ENCODE measurements around the gene OR10A5. TPM values are rescaled to one million over a fixed set of nuclear protein-coding genes. Genes with fewer than 3 reads are reported as not detected.
"Not testable (repeated sequence)": the region's sequence is repeated elsewhere in the genome, so short reads cannot be mapped to it uniquely, and the experiment has no call there.

The OR10A5 gene
- total and polyA plus RNA-seq, 3 experiments from 2014 or later: not detected

- POLR2A ChIA-PET; H3K4me1 ChIP-seq (ENCODE audit: insufficient read depth, low read length); H3K36me3 Mint-ChIP-seq; H3K27ac Mint-ChIP-seq; H3K27ac ChIP-seq (ENCODE audit: low read depth, low read length); DNase-seq; H3K27me3 ChIP-seq (ENCODE audit: insufficient read depth, low read length, poor library complexity, severe bottlenecking); H3K9me3 ChIP-seq (ENCODE audit: low read length); H3K4me1 Mint-ChIP-seq; CTCF ChIA-PET; H3K4me3 Mint-ChIP-seq; H3K36me3 ChIP-seq (ENCODE audit: insufficient read depth, low read length); H3K4me3 ChIP-seq (ENCODE audit: low read length): not testable (repeated sequence)
- Mint-ChIP-seq H3K27me3 (peaks cover 7 to 11% of the 10 kb centered on the region in 2 donors), H3K9me3 (peaks cover 4 to 23% (median 8%) of the 10 kb centered on the region in 5 donors)
Observed at GRCh38 chr11:6854801-6855200, 9.3 kb downstream of the OR10A5 start.

DNA sequence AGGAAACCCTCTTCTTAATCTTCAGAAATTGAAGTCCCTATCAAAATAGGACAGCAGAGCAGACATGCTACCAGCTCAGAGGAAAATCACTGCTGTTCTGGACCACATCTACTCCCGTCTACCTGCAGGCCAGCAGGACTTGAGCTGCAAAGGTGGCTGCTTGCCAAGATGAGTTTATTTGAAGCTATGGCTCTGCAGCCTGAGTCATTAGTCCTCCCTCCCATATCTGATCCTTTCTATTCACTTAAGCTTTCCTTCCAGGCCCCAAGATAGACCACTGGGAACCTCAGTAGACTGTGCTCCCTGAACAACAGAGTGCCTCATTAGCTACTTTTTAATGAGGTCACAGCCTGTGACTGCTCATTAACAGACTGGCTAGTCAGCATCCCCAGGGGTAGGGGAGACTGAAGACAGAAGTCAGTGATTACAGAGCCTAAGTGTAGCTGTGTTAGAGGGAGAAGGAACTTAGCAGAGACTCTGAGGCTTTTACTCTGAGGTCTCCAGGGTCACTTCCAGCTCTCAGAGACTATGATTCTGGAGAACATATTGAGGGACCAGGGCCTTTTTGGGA, 10.6 kb downstream of the OR10A5 start:
- H3K27ac Mint-ChIP-seq: no peak overlapping the region
- H3K36me3 Mint-ChIP-seq: no peaks in the 10 kb centered on the region
- ChIA-PET CTCF (no interaction called here), POLR2A (no interaction called here)
- Histone ChIP-seq H3K36me3 (ENCODE audit: insufficient read depth, low read length) (no peaks in the 10 kb centered on the region), H3K4me3 (ENCODE audit: low read length) (no peak overlapping the region), H3K4me1 (ENCODE audit: insufficient read depth, low read length) (no peaks in the 10 kb centered on the region), H3K27ac (ENCODE audit: low read depth, low read length) (no peak overlapping the region), H3K27me3 (ENCODE audit: insufficient read depth, low read length, poor library complexity, severe bottlenecking) (no peaks in the 10 kb centered on the region), H3K9me3 (ENCODE audit: low read length) (no peaks in the 10 kb centered on the region)
- no peaks in the 10 kb centered on the region for H3K4me1 Mint-ChIP-seq
- peaks cover 7 to 9% of the 10 kb centered on the region in 2 donors for H3K27me3 Mint-ChIP-seq
- peaks cover 4 to 20% (median 9%) of the 10 kb centered on the region in 5 donors for H3K9me3 Mint-ChIP-seq
- no peak for DNase-seq
- no peak overlapping the region for H3K4me3 Mint-ChIP-seq

- H3K27me3 Mint-ChIP-seq: peaks cover 7 to 13% of the 10 kb centered on the region in 2 donors
- H3K4me3 ChIP-seq (ENCODE audit: low read length): no peak overlapping the region
- H3K4me3 Mint-ChIP-seq: no peak overlapping the region
- no peak for DNase-seq
- H3K27me3 ChIP-seq (ENCODE audit: insufficient read depth, low read length, poor library complexity, severe bottlenecking): no peaks in the 10 kb centered on the region
- no peaks in the 10 kb centered on the region for H3K4me1 Mint-ChIP-seq
- no peak overlapping the region for H3K27ac Mint-ChIP-seq
- no peaks in the 10 kb centered on the region for H3K4me1 ChIP-seq (ENCODE audit: insufficient read depth, low read length)
- peaks cover 4 to 15% (median 12%) of the 10 kb centered on the region in 5 donors for H3K9me3 Mint-ChIP-seq
- no peaks in the 10 kb centered on the region for H3K36me3 ChIP-seq (ENCODE audit: insufficient read depth, low read length)
- CTCF ChIA-PET: no interaction called here
- no peak overlapping the region for H3K27ac ChIP-seq (ENCODE audit: low read depth, low read length)
- POLR2A ChIA-PET: no interaction called here
- H3K9me3 ChIP-seq (ENCODE audit: low read length): no peaks in the 10 kb centered on the region
- H3K36me3 Mint-ChIP-seq: no peaks in the 10 kb centered on the region
Observed at GRCh38 chr11:6856871-6857270, 11.4 kb downstream of the OR10A5 start.

GRCh38 chr11:6862961-6863360, 17.5 kb downstream of the OR10A5 start, which contains the start of gene OR10A2:
Gene OR10A2 (plus strand): TSS chr11:6863057. CDS start chr11:6869755, 6,698 bp downstream.
- Histone ChIP-seq H3K9me3 (ENCODE audit: low read length) (no peaks in the 10 kb centered on the region), H3K27me3 (ENCODE audit: insufficient read depth, low read length, poor library complexity, severe bottlenecking) (no peaks in the 10 kb centered on the region), H3K36me3 (ENCODE audit: insufficient read depth, low read length) (no peaks in the 10 kb centered on the region), H3K4me1 (ENCODE audit: insufficient read depth, low read length) (no peaks in the 10 kb centered on the region), H3K4me3 (ENCODE audit: low read length) (no peak within 1 kb of the TSS), H3K27ac (ENCODE audit: low read depth, low read length) (no peak within 1 kb of the TSS)
- H3K36me3 Mint-ChIP-seq: no peaks in the 10 kb centered on the region
- no peak within 1 kb of the TSS for H3K27ac Mint-ChIP-seq
- no peak within 1 kb of the TSS for H3K4me3 Mint-ChIP-seq
- ChIA-PET CTCF (no interaction called here), POLR2A (no interaction called here)
- H3K27me3 Mint-ChIP-seq: peaks cover 7 to 22% of the 10 kb centered on the region in 2 donors
- peaks cover 2 to 6% (median 3%) of the 10 kb centered on the region in 5 donors for H3K9me3 Mint-ChIP-seq
- no peaks in the 10 kb centered on the region for H3K4me1 Mint-ChIP-seq
- no peak for DNase-seq

GRCh38 chr11:6864438-6864837, 19.0 kb downstream of the OR10A5 start:
- Histone ChIP-seq H3K4me3 (ENCODE audit: low read length) (no peak overlapping the region), H3K4me1 (ENCODE audit: insufficient read depth, low read length) (no peaks in the 10 kb centered on the region), H3K27me3 (ENCODE audit: insufficient read depth, low read length, poor library complexity, severe bottlenecking) (no peaks in the 10 kb centered on the region), H3K36me3 (ENCODE audit: insufficient read depth, low read length) (no peaks in the 10 kb centered on the region), H3K27ac (ENCODE audit: low read depth, low read length) (no peak overlapping the region), H3K9me3 (ENCODE audit: low read length) (no peaks in the 10 kb centered on the region)
- H3K36me3 Mint-ChIP-seq: no peaks in the 10 kb centered on the region
- DNase-seq: no peak
- peaks cover 2 to 5% (median 3%) of the 10 kb centered on the region in 5 donors for H3K9me3 Mint-ChIP-seq
- peaks cover 4 to 23% of the 10 kb centered on the region in 2 donors for H3K27me3 Mint-ChIP-seq
- H3K27ac Mint-ChIP-seq: no peak overlapping the region
- H3K4me1 Mint-ChIP-seq: no peaks in the 10 kb centered on the region
- ChIA-PET CTCF (no interaction called here), POLR2A (no interaction called here)
- no peak overlapping the region for H3K4me3 Mint-ChIP-seq

- DNase-seq: no peak
- Mint-ChIP-seq H3K4me1 (no peaks in the 10 kb centered on the region), H3K27ac (no peak overlapping the region), H3K9me3 (peaks cover 0 to 2% (median 0%) of the 10 kb centered on the region in 5 donors), H3K4me3 (no peak overlapping the region), H3K27me3 (peaks cover 3 to 30% of the 10 kb centered on the region in 2 donors), H3K36me3 (no peaks in the 10 kb centered on the region)
- Histone ChIP-seq H3K27ac (ENCODE audit: low read depth, low read length) (no peak overlapping the region), H3K27me3 (ENCODE audit: insufficient read depth, low read length, poor library complexity, severe bottlenecking) (no peaks in the 10 kb centered on the region), H3K9me3 (ENCODE audit: low read length) (no peaks in the 10 kb centered on the region), H3K4me1 (ENCODE audit: insufficient read depth, low read length) (no peaks in the 10 kb centered on the region), H3K4me3 (ENCODE audit: low read length) (no peak overlapping the region), H3K36me3 (ENCODE audit: insufficient read depth, low read length) (no peaks in the 10 kb centered on the region)
- POLR2A ChIA-PET: no interaction called here
- CTCF ChIA-PET: no interaction called here
Observed at GRCh38 chr11:6871278-6871677, 25.8 kb downstream of the OR10A5 start.

DNA sequence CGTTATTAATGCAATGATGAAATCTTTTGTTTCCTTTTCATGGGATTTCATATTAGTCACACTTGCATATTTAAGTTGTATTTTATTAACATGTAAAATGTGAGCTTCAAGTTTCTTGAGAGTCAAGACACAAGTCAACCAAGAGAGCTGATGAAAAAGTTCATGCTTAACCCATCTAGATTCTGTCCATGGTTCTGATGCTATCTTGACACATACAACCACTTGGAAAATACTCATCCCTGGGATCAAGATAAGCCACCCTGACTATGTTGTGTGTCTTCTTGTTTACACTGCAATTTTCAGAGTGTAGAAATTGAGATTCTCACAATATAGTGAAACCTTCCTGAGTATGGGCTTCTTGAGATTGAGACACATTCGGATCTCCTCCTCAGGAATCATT, 30.3 kb downstream of the OR10A5 start:
- Histone ChIP-seq H3K9me3 (ENCODE audit: low read length) (no peaks in the 10 kb centered on the region), H3K4me1 (ENCODE audit: insufficient read depth, low read length) (no peaks in the 10 kb centered on the region), H3K4me3 (ENCODE audit: low read length) (no peak overlapping the region), H3K36me3 (ENCODE audit: insufficient read depth, low read length) (no peaks in the 10 kb centered on the region), H3K27me3 (ENCODE audit: insufficient read depth, low read length, poor library complexity, severe bottlenecking) (no peaks in the 10 kb centered on the region), H3K27ac (ENCODE audit: low read depth, low read length) (no peak overlapping the region)
- Mint-ChIP-seq H3K9me3 (peaks cover 0 to 4% (median 0%) of the 10 kb centered on the region in 5 donors), H3K36me3 (no peaks in the 10 kb centered on the region), H3K27ac (no peak overlapping the region), H3K4me1 (no peaks in the 10 kb centered on the region), H3K27me3 (peaks cover 5 to 28% of the 10 kb centered on the region in 2 donors), H3K4me3 (no peak overlapping the region)
- no peak for DNase-seq
- CTCF ChIA-PET: no interaction called here
- POLR2A ChIA-PET: no interaction called here

DNA sequence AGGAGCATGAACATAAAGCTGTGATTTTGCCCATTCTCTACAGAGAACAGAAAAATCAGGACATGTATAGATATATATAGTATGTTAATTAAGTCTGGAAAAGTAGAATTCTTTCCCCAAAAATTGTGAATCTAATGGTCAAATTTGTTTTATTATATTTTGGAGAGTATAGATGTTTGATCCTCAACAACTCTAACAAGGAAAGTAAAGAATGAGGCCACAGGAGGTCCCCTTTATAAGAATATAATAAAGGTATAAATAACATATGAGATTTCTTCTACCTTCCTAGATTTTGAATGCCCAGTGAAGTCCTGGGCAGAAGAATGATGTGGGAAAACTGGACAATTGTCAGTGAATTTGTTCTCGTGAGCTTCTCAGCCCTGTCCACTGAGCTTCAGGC, 30.8 kb downstream of the OR10A5 start, which contains the start of gene OR10A4:
OR10A4 (plus strand) TSS at position 301 of the 400 bp plus-strand sequence; CDS start at position 324, 23 bp downstream.
- CTCF ChIA-PET: no interaction called here
- H3K36me3 ChIP-seq (ENCODE audit: insufficient read depth, low read length): no peaks in the 10 kb centered on the region
- POLR2A ChIA-PET: no interaction called here

More for the DNA sequence above, 30.8 kb downstream of the OR10A5 start, which contains the start of gene OR10A4:
- H3K27ac Mint-ChIP-seq: no peak within 1 kb of the TSS
- no peaks in the 10 kb centered on the region for H3K36me3 Mint-ChIP-seq
- DNase-seq: no peak
- H3K4me1 Mint-ChIP-seq: no peaks in the 10 kb centered on the region
- H3K27me3 ChIP-seq (ENCODE audit: insufficient read depth, low read length, poor library complexity, severe bottlenecking): no peaks in the 10 kb centered on the region
- peaks cover 0 to 4% (median 0%) of the 10 kb centered on the region in 5 donors for H3K9me3 Mint-ChIP-seq
- no peak within 1 kb of the TSS for H3K27ac ChIP-seq (ENCODE audit: low read depth, low read length)
- no peak within 1 kb of the TSS for H3K4me3 Mint-ChIP-seq
- no peak within 1 kb of the TSS for H3K4me3 ChIP-seq (ENCODE audit: low read length)
- H3K27me3 Mint-ChIP-seq: peaks cover 5 to 28% of the 10 kb centered on the region in 2 donors
- no peaks in the 10 kb centered on the region for H3K9me3 ChIP-seq (ENCODE audit: low read length)
- H3K4me1 ChIP-seq (ENCODE audit: insufficient read depth, low read length): no peaks in the 10 kb centered on the region
